Muscle of arm (tissue), 12 donors: ENCODE results near the gene PRM2. TPM values are rescaled to one million over a fixed set of nuclear protein-coding genes. Genes with fewer than 3 reads are reported as not detected.
"Not testable (repeated sequence)": the region's sequence is repeated elsewhere in the genome, so short reads cannot be mapped to it uniquely, and the experiment has no call there.

Experiments used
- DNase-seq: peaks from one replicate; pipeline ENCODE4 v3.0.0-alpha.2; 2013
- polyA plus RNA-seq, 12 donors: library from polyadenylated mRNA; unstranded; fragments of 120-200 nt; gene quantifications; one replicate each; pipeline ENCODE4 v1.2.1, GENCODE V29; 2013; ENCODE audit not compliant: insufficient read length in 12 of 12

PRM2 gene
- polyA plus RNA-seq, 12 donors: not detected

DNA sequence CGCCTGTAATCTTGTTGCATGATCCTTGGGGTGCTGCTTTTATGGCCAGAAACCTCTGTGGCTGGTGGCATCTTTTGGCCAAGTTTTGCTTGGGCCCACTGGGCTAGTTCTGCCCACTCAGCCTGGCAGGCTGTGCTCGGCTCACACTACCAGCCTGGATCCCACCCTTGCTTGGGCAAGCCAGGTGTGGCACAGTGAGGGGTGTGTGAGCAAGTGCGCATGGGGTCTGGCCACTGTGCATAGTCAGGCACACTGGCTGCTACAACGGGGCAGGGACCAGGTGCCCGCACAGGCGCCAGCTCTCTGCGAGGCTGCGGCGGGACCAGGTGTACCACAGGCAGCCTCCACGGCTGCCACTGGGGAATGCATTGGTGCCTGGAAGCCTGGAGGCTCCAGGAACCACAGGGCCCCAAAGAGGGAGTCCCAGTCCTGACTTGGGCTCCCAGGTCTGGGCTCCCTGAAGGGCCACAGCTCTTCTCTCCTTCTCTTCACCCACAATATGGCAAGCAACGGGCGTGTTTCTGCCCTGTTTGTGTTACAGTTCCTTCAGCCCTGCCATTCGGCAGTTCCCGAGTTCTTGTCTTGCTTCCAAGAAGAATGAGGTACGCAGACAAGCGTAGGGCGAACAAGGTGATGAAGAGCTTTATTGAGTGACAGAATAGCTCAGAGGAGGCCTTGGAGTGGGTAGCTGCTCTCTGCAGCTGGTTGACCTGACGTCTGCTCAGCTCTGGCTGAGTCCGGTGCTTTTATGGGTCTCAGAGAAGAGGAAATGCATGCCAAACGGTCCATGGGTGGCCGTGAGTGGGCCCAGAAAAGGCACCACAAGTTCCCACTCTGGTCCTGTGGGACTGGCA is 31.6 kb upstream of the PRM2 start:
- no peak for DNase-seq

DNA sequence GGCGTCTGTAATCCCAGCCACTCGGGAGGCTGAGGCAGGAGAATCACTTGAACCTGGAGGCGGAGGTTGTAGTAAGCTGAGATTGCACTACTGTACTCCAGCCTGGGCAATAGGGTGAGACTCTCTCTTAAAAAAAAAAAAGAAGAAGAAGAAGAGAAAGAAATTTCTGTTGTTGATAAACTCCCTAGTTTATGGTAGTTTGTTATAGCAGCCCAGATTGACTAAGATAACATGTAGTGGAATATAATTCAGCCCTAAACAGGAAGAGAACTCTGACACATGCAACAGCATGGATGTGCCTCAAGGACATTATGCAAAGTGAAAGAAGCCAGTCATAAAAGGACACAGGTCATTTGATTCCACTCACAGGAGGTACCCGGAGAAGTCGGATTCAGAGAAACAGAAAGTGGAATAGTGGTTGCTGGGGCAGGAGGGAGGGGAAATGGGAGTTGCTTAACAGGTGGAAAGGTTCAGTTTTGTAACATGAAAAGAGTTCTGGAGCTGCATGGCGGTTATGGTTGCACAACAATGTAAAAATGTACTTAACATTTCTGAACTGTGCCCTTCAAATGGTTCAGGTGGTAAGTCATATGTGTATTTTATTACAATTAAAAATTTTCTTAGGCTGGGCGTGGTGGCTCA is 30.8 kb upstream of the PRM2 start:
- no peak for DNase-seq

DNA sequence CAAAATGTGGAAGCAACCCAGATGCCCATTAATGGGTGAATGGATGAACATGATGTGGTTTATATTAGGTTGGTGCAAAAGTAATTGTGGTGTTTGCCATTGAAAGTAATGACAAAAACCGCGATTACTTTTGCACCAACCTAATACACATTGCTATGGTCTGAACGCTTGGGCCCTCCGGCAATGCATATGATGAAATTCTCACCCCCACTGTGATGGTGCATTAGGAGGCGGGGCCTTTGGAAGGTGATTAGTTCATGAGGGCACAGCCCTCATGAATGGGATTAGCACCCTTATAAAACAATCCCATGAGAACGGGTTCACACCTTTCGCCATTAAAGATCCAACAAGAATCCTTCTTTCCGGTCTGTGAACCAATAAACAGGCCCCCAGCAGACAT is 30.1 kb upstream of the PRM2 start:
- no peak for DNase-seq

DNA sequence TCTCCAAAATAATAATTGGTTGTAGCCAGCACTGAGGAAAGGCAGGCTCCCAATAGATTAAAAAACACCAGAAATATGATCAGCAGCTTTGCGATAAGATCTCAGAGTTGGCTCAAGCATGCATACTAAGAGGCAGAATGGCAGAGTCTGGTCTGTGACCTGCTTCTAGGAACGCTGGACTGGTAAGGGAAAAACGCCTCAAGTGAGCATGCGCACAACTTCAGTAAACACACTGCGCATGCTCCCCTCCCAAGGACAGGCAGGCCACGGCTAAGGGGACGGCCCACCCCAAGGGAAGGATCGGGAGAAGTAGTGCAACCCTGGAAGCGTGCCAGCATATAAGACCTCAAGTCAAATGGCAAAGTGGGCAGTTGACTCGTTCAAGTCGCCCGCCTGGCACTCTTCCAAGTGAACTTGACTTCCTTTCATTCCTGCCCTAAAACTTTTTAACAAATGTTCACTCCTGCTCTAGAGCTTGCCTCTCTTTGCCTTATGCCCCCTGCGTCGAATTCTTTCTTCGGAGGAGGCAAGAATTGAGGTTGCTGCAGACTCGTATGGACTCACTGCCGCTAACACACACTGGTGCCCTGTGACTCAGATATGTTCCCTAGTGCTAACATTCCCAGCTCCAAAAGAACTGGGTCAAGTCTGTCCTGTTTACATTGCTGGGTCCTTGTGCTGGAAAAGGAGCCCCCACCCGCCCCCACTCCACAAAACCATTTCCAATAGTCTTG is 27.3 kb upstream of the PRM2 start:
- DNase-seq: no peak

DNA sequence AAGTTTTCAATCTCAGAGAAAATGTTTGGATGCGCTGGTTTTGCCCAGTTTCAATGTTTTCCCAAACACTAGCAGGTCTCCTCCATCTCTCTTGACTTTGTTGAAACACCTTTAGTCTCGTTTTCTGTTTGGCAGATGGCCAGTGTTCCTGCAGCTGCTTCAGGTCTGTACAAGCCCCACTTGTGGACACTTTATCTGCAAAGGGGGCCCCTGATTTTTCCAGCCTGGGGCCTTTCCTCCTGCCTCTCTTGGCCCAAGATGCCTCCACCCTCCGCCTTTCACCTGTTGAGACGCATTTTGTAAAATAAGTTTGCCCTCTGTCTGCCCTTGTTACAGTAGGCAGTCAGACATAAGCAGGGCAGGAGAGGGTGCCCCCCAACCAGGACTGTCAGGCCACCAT is 26.7 kb upstream of the PRM2 start:
- DNase-seq: no peak

DNA sequence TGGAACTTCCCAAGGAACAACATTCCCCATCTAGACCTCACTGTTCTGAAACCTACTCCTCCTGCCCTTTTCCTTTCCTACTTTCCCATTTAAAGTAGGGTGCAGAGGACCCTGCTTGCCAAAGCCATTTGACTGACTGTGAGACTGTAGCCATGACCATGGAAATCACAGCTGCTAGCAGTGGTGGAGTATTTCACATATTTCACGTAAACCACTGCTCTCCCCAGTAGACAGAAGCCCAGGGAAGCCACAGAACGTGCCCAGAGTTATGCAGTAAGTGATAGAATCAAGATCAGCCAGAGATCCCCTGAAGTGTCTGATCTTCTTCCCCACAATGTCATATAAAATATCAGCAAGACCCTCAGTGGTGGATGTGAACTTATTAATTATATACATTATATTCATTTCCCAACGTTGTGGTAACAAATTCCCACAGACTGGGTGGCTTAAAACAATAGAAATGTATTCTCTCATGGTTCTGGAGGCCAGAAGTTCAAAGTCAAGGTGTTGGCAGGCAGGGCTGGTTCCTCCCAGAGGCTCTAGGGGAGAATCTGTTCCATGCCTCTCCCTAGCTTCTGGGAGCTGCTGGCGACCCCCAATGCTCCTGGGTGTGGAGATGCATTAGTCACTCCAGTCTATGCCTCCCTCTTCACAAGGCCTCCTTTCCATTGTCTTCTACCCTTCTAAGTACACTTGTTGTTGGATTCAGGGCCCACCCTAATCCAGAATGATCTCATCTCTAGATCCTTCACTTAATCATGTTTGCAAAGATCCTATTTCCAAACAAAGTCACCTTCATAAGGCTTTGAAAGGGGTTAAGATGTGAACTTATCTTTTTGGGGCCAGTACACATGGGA is 25.6 kb upstream of the PRM2 start:
- DNase-seq: no peak

DNA sequence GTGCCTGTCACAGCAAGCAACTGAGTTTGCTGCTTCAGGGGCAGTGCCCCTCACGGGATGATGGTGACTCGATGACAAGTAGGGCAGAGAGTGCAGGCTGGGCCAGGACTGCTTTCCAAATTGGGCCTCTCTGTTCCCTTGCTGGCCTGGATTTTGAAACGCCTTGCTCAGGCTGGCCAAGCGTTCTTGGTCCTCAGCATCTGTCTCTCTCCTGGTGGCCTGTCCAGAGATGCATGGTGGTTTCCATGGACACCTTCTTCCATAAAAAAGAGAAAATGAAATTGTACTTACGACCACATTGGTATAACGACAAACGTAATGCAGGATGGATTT is 24.2 kb upstream of the PRM2 start:
- no peak for DNase-seq

DNA sequence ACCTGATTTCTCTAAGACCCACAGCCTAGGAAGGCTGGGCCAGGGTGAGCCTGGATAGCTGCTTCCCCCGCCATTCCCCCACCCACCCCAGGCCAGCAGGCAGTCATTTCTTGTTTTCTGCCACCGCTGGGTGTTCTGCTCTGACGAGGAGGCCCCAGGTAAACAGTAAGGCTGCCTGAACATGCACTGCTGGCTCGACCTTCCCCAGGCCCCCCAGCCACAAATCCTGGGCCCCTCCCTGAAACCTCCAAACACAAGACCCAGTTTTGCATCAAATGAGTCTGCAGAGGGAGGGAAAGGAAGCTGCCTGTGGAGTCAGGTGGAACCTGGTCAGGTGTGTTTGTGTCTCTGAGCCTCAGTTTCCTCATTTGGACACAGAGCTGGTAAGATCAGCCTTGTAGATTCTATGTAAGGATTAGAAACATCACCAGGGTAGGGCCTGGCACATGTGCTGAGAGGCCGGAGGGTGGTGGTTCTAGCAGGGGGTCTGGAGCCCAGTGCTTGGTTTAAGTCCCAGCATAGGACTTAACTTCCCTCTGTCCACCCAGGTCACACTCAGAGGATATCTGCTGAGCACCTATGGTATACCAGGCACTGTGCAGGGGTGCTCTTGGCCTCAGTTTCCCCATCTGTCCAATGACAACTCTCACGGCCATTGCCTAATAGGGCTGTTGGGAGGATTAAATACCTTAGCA is 23.7 kb upstream of the PRM2 start:
- DNase-seq: no peak

DNA sequence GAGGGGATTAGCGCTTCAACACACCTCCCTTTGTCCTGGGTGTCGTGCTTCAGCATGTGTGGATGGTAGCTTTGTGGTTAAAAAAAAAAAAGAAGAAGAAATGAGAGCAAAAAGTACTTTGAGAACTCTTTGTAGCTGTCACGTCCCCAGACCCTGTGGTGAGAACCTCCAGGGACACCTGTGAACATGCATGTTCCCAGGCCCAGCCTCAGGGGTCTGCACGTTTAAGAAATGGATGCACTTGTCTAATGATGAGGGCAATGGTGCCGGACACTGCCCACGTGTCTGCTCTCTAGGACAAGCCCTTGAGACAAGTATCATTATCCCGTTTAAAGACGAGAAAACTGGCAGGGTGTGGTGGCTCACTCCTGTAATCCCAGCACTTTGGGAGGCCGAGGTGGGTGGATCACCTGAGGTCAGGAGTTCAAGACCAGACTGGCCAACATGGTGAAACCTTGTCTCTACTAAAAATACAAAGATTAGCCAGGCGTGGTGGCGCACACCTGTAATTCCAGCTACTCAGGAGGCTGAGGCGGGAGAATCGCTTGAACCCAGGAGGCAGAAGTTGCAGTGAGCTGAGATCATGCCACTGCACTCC is 22.8 kb upstream of the PRM2 start:
- not testable (repeated sequence) for DNase-seq

DNA sequence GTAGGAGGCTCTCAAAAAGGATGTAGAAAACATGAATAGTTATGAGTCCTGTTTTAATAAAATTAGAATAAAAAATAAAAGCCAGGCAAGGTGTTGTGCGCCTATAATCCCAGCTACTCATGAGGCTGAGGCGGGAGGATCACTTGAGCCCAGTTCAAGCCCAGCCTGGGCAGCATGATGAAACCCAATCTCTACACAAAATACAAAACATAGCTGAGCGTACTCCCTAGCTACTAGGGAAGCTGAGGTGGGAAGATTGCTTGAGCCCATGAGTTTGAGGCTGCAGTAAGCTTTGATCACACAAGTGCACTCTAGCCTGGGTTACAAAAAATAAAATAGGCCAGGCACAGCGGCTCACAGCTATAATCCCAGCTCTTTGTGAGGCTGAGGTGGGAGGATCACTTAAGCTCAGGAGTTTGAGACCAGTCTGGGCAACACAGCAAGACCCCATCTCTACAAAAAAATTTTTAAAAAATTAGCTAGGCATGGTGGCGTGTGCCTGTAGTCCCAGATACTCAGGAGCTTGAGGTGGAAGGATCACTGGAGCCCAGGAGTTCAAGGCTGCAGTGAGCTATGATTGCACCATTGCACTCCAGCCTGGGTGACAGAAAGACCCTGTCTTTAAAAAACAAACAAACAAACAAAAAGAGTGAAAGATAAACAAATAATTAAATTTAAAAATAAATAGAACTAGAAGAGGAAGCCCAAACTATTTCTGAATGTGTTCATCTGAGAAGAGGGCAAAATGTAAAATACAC is 22.0 kb upstream of the PRM2 start:
- DNase-seq: no peak

DNA sequence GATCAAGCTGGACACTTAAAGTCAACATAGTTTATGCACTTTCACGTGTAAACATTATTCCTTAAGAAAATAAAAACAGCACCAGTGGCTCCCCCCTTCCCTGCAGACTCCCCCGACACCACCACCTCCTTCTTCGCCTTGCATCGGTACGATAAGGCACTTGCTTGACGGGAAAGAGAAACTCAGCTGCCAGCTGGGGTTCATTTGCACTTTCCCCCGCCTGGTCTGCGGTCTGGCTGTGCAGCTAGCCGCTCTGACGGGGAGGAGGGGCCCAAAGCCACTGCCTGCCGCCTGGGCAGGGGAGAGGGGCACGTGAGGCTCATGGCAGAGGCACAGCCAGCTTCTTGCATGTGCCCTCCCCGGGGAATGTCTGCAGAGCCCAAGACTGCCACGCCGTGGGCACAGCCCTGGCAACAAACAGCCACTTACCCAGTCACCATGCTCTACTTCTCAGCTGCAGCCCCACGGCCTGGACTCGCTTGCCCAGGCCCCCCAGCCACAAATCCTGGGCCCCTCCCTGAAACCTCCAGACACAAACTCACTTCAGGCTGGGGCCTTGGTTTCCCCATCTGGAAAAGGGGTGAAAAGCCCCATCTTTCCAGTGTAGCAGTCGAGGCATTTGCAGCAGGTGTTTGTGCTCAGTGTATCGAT is 21.3 kb upstream of the PRM2 start:
- peak; percentile 27 for DNase-seq

DNA sequence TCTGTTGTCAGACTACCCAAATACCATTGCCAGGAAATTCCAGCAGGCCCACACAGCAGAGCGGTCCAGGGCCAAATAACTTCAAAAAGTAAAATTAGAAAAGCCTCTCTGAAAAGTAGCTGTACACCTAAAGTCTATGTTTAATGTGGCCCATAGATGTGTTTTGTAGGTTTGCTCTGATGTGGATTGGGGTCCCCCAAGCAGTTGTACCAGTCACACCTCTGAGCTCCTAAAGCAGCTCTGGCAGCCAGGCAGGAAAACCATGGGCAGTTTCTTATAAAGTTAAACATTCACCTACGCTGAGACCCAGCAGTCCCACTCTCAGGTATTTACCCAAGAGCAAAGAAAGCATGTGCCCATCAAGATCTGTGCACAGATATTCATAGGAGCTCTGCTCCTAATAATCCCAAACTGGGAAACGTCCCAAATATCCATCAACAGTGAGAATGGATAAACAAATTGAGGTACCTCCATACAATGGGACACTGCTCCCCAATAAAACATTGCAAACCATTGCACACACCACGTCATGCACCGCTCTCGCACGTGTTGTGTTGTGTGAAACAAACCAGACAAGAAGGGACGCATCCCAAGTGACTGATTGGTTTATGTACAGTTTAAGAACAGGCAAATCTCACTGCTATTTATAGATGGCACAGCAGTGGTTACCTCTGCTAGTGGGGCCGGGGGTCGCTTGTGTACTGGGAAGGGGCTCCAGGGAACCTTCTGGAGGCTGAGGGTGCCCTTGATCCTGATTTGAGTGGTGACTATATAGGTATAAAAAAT is 20.6 kb upstream of the PRM2 start:
- no peak for DNase-seq

DNA sequence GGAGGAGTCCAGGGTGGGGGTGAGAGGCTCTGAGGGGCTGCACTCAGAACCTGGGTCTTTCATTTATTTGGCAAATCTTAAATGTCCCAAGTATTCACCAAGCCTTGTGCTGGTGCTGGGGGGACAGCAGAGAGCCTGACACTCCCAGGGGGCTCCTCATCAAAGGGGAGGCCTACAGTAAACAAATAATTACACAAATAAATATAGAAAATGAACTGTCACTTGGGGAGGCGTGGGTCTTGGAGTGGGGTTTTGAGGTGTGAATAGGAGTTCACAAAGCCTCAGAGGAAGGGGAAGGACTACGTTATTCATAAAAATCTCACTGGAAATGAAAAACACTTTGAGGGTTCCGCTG is 20.0 kb upstream of the PRM2 start:
- no peak for DNase-seq

DNA sequence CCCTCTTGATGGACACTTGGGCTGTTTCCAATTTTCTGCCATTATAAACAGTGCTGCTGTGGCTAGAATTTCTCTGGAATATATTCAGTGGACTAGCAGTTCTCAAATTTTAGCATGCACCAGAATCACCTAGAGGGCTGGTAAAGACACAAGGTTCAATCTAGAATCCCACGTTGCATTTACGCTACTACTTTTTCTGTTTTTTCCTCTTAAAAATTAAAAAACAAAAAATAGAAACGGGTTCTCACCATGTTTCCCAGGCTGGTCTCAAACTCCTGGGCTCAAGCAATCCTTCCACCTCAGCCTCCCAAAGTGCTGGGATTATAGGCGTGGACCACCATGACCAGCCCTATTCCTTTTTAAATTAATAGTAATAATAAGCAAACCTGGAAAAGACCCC is 19.4 kb upstream of the PRM2 start:
- DNase-seq: no peak

DNA sequence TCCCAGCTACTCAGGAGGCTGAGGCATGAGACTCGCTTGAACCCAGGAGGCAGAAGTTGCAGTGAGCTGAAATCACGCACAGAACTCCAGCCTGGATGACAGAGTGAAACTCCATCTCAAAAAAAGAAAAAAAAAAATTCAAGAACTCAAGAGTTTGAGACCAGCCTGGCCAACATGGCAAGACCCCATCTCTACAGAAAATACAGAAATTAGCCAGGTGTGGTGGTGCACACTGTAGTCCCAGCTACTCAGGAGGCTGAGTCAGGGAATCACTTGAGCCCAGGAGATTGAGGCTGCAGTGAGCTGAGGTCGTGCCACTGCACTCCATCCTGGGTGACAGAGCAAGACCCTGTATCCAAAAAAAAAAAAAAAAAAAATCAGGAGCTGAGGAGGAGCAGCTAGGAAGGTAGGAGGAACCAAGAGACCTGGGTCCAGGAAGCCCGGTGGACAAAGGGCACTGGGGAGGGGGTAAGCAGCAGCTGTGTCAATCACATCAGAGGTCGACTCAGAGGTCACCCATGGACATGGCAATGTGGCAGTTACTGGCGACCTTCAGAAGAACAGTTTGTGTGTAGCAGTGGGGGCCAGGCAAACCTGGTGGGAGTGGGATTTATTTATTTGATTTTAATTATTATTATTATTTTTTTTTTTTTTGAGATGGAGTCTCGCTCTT is 15.9 kb upstream of the PRM2 start:
- no peak for DNase-seq

DNA sequence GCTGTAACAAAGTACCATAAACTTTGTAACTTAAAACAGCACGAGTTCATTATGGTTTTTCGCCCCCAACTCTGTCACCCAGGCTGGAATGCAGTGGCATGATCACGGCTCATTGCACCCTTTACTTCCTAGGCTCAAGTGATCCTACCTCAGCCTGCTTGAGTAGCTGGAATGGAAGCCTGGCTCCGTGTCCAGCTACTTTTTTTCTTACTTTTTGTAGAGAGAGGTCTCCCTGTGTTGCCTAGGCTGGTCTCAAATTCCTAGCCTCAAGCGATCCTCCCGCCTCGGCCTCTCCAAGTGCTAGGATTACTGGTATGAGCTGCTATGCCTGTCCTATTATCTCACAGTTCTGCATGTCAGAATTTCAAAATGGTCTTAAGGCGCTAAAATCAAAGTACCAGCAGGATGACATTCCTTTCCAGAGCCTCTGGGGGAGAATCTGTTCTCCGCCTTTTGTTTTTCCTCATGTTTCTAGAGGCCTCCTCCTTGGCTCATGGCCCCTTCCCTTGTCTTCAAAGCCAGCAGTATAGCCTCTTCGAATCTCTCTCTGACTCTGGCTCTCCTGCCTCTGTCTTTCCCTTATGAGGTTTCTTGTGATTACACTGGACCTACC is 14.9 kb upstream of the PRM2 start:
- DNase-seq: peak; percentile 19

DNA sequence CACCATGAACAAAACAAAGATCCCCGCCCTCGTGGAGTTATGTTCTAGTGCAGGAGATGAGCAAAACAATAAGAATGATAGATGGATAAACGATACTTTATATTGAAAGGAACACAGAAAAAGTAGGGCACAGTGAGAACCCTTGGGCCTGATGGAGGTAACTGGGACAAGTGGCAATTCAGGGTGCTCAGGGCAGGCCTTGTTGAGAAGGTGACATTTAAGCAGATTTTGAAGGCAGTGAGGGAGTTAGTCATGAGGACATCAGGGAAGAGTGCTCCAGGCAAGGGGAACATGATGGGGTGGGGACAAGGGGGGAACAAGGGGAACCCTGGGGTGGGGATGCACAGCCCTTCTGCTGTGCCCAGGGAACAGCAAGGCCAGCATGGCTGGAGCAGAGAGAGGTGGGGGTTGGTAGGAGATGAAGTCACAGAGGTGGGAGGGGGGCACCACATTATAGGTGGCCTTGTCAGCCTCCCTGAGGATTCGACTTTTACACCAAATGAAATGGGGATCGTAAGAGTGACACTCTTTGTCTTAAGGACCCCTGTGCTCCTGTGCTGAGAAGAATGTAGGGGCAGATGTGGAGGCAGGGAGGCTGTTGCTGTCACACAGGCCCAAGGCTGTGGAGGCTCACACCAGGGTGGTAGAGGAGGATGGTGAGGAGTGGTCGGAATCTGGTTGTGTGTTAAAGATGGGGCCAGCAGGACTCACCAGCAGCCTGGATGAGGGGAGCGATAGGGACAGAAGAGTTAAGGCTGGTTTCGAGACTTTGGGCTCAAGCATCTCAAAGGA is 14.0 kb upstream of the PRM2 start:
- no peak for DNase-seq
